NB4 (cell line): ENCODE results near the gene KRTAP1-1.
"Not testable (repeated sequence)": the region's sequence is repeated elsewhere in the genome, so short reads cannot be mapped to it uniquely, and the experiment has no call there.

ENCODE experiments used
- DNase-seq: peaks from one replicate; pipeline ENCODE4 v3.0.0; 2010; ENCODE audit warnings: low read depth
- H3K4me3 ChIP-seq: one replicate; pipeline ENCODE4 v1.5.1; 2011; ENCODE audit warnings: mild to moderate bottlenecking, low read depth, low read length, moderate library complexity
- MYC ChIP-seq: IDR thresholded peaks from 2 replicates; pipeline ENCODE4 v1.6.1; 2011; ENCODE audit warnings: low read depth, low read length
- POLR2A ChIP-seq: IDR thresholded peaks from 2 replicates; pipeline ENCODE4 v1.6.1; 2011; ENCODE audit warnings: mild to moderate bottlenecking; ENCODE audit not compliant: insufficient read length; ENCODE audit errors: extremely low read depth
- TF ChIP-seq, protein P1 (sequence below): IDR thresholded peaks from one replicate; pipeline ENCODE4 v1.5.1; 2012; ENCODE audit warnings: low read depth, low read length
- TF ChIP-seq, protein P2 (sequence below): IDR thresholded peaks from 2 replicates; pipeline ENCODE4 v1.6.1; 2011; ENCODE audit warnings: low read depth, low read length

KRTAP1-1 gene

DNA sequence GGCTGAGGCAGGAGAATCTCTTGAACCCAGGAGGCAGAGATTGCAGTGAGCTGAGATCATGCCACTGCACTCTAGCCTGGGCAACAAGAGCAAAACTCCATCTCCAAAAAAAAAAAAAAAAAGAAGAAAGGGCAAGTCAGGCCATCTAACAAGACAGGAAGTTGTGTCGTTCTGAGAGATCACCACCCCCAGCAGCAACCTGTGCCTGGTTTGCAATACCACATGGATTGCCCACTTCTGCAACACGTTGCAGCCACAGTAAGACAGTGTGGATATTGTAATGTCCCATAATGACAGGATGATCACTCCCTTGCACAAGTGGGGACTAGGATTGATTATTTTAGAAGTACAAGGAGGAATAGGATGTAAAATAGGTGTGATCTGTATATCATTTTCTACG, 27.8 kb upstream of the KRTAP1-1 start:
- H3K4me3 ChIP-seq = no peak overlapping the region
- no peak for DNase-seq
- TF ChIP-seq MYC (no peak), POLR2A (no peak)
- TF ChIP-seq, protein P1, sequence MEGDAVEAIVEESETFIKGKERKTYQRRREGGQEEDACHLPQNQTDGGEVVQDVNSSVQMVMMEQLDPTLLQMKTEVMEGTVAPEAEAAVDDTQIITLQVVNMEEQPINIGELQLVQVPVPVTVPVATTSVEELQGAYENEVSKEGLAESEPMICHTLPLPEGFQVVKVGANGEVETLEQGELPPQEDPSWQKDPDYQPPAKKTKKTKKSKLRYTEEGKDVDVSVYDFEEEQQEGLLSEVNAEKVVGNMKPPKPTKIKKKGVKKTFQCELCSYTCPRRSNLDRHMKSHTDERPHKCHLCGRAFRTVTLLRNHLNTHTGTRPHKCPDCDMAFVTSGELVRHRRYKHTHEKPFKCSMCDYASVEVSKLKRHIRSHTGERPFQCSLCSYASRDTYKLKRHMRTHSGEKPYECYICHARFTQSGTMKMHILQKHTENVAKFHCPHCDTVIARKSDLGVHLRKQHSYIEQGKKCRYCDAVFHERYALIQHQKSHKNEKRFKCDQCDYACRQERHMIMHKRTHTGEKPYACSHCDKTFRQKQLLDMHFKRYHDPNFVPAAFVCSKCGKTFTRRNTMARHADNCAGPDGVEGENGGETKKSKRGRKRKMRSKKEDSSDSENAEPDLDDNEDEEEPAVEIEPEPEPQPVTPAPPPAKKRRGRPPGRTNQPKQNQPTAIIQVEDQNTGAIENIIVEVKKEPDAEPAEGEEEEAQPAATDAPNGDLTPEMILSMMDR = no peak
- TF ChIP-seq, protein P2, sequence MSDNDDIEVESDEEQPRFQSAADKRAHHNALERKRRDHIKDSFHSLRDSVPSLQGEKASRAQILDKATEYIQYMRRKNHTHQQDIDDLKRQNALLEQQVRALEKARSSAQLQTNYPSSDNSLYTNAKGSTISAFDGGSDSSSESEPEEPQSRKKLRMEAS = no peak

DNA sequence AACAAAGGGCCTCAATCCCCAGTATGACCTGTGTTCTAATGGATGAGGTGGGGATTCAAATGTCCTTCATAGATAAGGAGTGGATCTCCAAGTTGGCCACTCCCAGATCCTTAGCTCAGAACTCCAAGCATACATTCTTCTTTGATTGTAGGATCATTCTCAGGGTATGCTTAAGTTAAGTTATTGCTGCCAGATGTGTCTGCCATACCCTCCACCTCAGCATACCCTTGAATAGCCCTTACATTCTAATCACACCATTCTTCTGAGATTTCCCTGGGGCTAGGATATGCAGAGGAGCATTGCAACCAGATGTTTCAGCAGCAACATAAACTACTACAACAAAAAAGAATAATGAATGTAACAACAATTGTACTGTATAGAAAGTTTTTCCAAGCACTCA, 26.0 kb upstream of the KRTAP1-1 start:
- no peak for DNase-seq
- H3K4me3 ChIP-seq = no peak overlapping the region
- no peak for TF ChIP-seq MYC
- TF ChIP-seq, protein P2 = no peak
- TF ChIP-seq POLR2A = no peak
- TF ChIP-seq, protein P1 = no peak

DNA sequence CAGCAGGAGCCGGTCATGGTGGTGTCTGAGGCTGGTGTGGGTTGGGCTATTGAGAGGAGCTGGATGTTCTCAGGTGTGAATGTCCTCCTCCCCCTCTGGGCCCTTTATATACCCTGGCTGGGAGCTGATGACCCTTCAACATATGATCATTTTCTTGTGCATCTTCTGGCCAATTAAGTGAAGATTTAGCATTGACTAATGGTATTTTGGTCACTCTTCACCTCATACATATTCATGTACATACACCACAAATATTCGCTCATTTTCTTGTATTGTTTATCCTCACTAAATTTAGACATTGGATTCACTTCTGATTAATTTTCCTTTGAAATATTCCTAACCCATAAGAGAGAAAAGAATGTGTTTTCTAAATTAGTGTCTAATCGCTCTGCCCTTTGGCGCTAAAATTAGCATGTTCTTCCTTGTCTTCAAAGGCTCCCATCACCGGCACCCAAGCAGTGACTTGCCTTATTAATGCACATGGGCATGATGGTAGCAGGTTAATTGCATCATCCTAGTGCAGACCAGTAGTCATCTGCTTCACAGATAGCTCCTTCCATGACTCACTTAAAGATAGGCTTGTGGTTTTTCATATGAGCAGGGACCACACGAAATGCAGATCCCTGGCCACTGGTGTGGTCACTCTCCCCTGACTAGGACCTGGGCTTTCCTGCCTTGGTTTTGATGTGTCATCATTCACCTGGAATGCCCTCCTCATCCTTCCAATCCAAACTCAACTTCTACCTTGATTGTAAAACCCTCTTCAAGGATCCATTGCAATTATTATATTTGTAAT, 24.8 kb upstream of the KRTAP1-1 start, which contains the start of gene KRTAP2-4:
Gene KRTAP2-4 (minus strand): TSS at position 51 of the 796 bp plus-strand sequence. CDS start 34 bp downstream, at position 17.
- no peak within 1 kb of the TSS for H3K4me3 ChIP-seq
- peak; percentile 49 for DNase-seq
- no peak for TF ChIP-seq POLR2A
- TF ChIP-seq, protein P1 = no peak
- TF ChIP-seq MYC = no peak
- TF ChIP-seq, protein P2 = no peak

DNA sequence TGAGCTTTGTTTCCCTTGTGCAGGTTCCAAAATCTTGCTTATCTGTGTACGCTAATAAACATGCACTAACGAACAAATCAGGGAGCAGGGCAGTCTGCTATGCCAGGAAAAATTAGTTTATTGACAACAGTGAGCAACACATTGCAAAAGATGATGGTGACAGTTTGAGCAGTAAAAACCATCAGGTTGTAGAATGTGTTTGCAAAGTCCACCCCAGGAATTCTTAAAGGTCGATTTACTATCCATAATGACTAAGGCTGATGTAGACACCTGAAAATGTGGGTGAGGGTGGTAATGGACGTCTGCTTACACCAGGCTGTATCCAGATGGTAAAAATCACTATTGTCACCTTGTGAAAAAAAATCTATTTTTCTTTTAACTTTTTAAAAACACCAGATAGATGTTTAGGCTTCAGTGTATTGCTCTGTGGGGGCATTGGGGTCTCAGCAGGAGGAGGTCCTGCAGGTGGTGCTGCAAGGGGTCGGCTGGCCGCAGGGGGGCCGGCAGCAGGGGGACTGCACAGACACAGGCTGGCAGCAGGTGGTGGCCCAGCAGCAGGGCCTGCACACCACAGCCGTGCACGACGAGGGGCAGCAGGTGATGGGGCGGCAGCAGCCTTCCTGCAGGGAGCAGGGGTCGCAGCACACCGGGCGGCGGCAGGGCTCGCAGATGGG, 23.9 kb upstream of the KRTAP1-1 start:
- not testable (repeated sequence) for DNase-seq, H3K4me3 ChIP-seq

DNA sequence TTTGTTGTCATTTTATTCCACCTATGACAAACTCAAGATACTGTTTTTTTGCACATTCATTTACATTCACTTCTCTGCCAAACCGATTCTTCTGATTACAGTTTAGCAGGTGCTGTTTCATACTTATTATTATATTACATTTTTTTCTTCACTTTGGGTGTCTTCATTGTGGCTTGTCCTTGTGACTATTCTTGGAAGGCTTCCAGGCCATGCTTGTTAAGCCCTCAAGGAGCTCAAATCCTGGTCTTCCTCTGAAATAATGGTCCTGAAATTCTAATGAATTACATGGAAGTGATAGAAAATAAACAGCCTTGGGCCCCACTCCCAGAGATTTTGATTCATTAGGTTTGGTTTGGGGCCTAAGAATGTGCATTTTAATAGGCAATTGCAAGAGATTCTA, 23.1 kb upstream of the KRTAP1-1 start:
- no peak for DNase-seq
- TF ChIP-seq, protein P1 = no peak
- TF ChIP-seq, protein P2 = no peak
- TF ChIP-seq MYC (no peak), POLR2A (no peak)
- no peak overlapping the region for H3K4me3 ChIP-seq

DNA sequence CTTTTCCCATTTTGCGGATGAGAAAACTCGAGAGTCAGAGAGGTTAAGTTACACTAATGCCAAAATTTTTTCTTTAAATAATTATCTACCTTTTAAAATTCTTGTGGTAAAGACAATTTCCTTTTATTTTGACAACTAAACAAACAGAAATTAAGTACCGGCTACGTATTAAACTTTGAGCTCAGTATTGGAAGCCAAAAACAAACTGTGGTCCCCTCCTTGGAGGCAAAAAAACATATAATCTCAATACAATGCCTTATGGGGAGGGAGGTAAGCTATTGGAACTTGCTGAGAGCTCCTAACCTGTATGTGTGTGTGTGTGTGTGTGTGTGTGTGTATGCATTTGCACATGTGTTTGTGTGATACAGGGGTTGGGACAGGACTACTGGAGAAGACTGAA, 22.2 kb upstream of the KRTAP1-1 start:
- TF ChIP-seq POLR2A (no peak), MYC (no peak)
- TF ChIP-seq, protein P2 = no peak
- TF ChIP-seq, protein P1 = no peak
- no peak for DNase-seq
- no peak overlapping the region for H3K4me3 ChIP-seq
